GM10248 (cell line): Measurements from ENCODE around the gene STK10.

ENCODE experiments used
- CTCF ChIA-PET: fragments of 300-600 bp; sonication (Branson Sonifier 250); formaldehyde crosslinking; extraction: SDS; loops from one replicate; lab custom pipeline; 2021; ENCODE audit warnings: antibody characterized with exemption; lab: Yijun Ruan, JAX
- POLR2A ChIA-PET: fragments of 350-650 bp; sonication (Branson Sonifier 250); formaldehyde crosslinking; extraction: SDS; loops from one replicate; lab custom pipeline; 2020; ENCODE audit warnings: antibody characterized with exemption; lab: Yijun Ruan, JAX
- DNase-seq: peaks from one replicate; pipeline ENCODE4 v3.0.0; 2012; ENCODE audit errors: extremely low spot score
- CTCF ChIP-seq: IDR thresholded peaks from 2 replicates; pipeline ENCODE4 v1.5.1; 2012; ENCODE audit warnings: mild to moderate bottlenecking, low read depth; ENCODE audit errors: extremely low read depth, missing control alignments, control extremely low read depth

STK10 gene

GRCh38 chr5:172093559-172093958 lies 94.5 kb downstream of the STK10 start:
- no peak for TF ChIP-seq CTCF
- ChIA-PET CTCF (interaction anchor here (1.0 to 1.4 kb wide), 2 partner anchors 39 to 189 kb away, joined by 3 read pairs; no protein-coding TSS in a partner anchor), POLR2A (interaction anchor here (1.6 kb wide), 1 partner anchor 34 kb away, joined by 7 read pairs; no protein-coding TSS in a partner anchor)
- DNase-seq, result no peak

- DNase-seq, result no peak
- POLR2A ChIA-PET, result interaction anchor here (1.6 kb wide), 1 partner anchor 33 kb away, joined by 7 read pairs; no protein-coding TSS in a partner anchor
Observed at GRCh38 chr5:172091956-172092732, 95.9 kb downstream of the STK10 start.

GRCh38 chr5:172090976-172091547 lies 97.0 kb downstream of the STK10 start:
- POLR2A ChIA-PET, result interaction anchor here (0.6 kb wide), 1 partner anchor 25 kb away, joined by 5 read pairs; no protein-coding TSS in a partner anchor
- CTCF ChIA-PET, result interaction anchor here (0.8 to 1.2 kb wide), 3 partner anchors 11 to 17 kb away, joined by 3 to 4 read pairs (median 3); no protein-coding TSS in a partner anchor
- DNase-seq, result no peak
- TF ChIP-seq CTCF, result no peak

More at GRCh38 chr5:172091956-172092732, 95.9 kb downstream of the STK10 start:
- CTCF ChIA-PET, result interaction anchor here (0.8 to 1.4 kb wide), 3 partner anchors 12 to 41 kb away, joined by 3 read pairs; no protein-coding TSS in a partner anchor
- no peak for TF ChIP-seq CTCF

DNA sequence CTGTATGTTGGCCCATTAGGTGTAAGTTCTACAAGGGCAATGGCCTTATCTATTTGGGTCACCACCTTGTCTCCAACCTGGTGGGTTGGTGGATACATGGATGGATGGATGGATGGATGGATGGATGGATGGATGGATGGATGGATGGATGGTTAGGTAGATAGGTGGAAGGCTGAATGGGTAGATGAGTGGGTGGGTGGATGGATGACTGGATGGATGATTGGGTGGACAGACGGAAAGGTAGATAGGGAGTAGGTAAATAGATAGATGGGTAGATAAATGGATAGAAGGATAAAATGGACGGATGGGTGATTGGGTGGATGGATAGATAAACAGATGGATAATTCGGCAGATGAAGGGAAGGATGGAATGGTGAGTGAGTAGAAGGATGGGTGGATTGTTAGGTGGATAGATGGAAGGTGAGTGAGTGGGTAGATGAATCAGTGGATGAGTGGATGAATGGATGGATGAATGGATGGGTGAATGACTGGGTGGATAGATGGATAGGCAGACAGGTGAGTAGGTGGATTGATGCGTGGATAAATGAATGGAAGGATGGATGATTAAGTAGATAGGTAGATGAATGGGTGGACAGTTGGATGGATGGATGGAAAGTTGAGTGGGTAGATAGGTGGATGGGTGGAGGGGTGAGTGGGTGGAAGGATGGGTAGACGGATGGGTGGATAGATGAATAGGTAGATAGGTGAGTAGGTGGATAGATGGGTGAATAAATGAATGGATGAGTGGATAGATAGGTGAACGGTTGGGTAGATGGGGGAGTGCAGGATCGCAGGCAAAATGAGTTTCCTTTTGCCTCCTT lies 98.5 kb downstream of the STK10 start:
- no peak for TF ChIP-seq CTCF
- ChIA-PET POLR2A (no interaction called here), CTCF (interaction anchor here (1.1 to 1.2 kb wide), 2 partner anchors 16 kb away, joined by 3 to 4 read pairs; no protein-coding TSS in a partner anchor)
- DNase-seq, result no peak

DNA sequence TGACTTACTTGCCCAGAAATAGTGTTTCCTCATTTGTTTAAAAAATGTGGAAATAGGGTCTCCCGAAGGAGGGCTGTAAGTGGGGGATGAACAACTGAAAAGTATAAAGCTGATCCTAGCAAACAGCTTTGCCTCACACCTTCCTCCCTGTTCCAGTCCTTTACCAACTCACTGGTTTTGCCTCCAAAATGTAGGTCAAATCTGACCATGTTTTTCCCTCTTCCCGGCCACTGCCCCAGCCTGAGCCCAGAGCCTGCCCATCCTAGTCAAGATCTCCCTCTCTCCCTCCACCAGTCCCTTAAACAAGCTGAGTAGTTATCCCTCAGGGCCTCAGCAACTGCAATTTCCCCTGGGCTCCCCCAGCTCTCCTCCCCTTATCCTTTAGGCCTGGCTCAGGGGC lies 99.2 kb downstream of the STK10 start:
- no peak for DNase-seq
- ChIA-PET POLR2A (interaction anchor here (0.5 kb wide), 1 partner anchor 714 kb away, joined by 3 read pairs; no protein-coding TSS in a partner anchor), CTCF (no interaction called here)
- TF ChIP-seq CTCF, result no peak

GRCh38 chr5:172086194-172086975 lies 101.6 kb downstream of the STK10 start:
- ChIA-PET CTCF (no interaction called here), POLR2A (no interaction called here)
- DNase-seq, result no peak
- no peak for TF ChIP-seq CTCF
